Cerebellar nuclear complex (tissue), 1 donor: Measurements from ENCODE around the gene RASL10A.

Experiments
- DNase-seq, 2 experiments: peaks; one replicate each; lab custom pipeline; 2025; lab: John Stamatoyannopoulos, UW

Gene RASL10A

DNA sequence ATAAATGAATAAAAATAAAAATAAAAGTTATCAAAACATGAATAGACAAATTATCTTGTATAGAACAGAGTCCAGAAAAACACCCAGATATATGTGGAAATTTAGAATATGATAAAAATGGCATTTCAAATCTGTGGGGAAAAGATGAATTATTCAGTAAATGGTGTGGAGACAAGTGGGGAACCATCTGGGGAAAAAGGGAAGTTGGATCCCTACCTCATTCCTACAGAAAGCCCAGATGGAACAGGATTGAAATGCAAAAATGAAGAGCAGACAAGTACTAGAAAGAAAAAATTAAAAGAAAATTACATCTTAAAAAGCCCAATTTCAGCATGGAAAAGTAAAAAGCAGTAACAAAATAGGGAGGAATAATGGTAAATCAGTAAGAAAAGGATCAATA is 8.1 kb upstream of the RASL10A start:
- DNase-seq: no peak

DNA sequence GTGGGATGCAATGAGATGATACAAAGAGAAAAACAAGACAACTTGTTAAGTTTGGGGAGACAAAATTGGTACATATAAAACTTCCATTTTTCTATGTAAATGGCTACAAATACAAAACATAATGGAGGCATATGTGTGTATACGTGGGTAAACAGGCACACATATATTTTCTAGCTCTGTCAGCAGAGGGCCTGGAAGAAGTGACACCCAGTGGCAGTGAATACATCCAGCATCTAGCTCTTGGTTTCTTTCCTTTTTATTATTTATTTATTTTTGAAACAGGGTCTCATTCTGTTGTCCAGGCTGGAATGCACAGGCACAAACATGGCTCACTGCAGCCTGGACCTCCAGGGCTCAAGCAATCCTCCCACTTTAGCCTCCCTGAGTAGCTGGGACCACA is 5.0 kb upstream of the RASL10A start:
- DNase-seq: no peak

DNA sequence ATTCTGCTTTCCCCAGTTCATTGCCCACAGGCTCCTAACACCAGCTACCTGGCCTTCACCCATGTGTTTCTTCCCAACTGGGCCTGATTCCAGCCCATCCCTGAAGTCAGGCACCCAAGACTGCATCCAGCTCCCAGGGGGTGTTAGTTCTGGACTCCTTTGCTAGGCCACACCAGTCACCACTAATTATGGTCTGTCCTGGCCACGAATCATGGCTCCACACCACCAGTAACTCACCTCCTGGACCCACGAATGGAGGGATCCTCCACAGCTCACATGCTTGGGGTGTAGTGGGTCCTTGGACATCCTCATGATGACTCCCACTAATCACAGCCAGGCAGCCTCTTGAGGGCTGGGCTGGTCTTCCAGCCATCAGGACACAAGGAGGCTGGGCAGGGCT is 3.6 kb upstream of the RASL10A start:
- DNase-seq: no peak

DNA sequence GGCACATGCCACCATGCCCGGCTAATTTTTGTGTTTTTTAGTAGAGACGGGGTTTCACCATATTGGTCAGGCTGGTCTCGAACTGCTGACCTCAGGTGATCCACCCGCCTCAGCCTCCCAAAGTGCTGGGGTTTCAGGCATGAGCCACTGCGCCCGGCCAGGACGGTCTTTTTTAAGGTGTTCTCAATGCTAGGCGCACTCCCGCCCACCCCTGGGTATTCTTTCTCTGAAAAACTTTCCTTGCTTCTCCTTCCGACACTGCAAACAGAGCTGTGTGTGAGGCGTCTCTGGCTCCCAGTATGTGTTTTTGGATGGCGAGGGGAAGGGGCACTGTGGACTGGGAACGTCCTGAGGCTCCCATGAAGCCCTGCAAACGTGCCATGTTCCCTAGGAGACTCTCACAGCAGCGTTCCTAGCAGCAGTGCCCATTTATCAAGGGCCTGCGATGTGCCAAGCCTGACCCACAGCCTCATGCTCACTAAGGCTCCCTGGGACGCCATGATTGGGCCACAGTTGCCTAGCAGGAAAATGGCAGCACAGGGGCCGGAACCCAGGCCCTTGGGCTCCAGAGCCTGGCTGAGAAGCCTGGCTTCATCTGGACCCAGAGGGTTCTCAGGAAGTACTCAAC is 2.4 kb upstream of the RASL10A start:
- DNase-seq: no peak

DNA sequence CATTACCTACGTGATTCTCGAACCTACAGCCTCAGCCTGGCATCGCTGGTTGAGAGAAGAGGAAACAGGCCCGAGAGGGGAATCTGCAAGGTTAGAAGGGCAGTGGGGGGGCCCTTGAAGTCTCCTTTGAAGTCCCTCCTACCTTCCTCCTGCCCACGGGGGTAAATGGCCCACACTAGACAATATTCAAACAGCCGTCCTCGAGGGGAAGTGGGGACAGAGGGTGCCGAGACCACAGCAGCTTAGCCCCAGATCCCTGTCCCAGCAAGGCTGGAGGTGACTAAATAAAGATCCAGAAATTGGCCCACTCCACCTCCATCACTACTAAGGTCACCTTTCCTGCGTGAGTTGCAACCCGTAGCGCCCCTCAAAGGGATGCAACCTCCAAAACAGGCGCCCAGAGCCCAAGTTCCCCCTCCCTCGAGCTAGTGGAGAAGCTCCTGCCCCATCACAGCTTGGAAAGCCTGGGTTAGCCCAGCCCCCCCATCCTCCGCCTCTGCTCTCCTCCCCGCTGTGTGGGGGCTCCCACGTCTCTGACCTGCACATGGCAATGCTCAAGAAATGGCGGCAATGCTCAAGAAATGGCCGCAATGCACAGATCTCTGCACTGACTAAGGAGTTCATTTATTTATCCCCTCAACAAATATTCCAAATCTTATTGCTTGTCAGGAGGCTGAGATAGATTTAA is 788 bp upstream of the RASL10A start:
- no peak for DNase-seq

DNA sequence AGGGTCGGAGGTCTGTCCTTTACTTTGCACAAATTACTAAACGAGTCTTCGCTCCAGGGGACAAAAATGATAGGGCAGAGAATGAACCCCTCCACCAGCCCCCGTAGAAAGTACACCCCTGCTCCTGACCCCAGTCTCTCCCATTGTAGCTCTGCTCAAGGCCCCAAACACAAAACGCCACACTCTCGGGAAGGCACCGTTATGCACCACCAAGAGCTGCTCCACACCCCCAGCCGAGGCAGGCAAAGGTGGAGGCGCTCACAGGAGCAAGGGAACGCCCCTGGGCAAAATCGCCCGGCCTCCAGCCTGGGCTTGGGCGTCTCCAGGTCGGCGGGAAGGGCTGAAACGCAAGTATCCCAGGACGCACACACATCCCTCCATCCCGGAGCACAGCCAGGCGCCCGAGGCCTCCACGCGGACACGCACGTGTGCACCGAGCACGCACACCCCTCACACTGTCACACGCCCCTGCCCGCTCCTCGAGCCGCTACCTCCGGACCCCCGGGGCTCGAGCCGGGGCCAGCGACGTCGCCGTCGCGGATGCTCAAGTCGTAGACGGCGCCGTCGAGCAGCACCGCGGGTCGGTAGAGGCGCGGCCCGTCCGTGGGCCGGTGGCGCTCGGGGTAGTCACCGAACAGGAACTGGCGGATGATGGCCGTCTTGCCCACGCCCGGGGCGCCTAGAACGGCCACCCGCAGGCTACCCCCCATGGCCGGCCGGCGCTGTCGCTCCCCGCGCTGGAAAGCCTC is 786 bp downstream of the RASL10A start:
- DNase-seq: no peak

DNA sequence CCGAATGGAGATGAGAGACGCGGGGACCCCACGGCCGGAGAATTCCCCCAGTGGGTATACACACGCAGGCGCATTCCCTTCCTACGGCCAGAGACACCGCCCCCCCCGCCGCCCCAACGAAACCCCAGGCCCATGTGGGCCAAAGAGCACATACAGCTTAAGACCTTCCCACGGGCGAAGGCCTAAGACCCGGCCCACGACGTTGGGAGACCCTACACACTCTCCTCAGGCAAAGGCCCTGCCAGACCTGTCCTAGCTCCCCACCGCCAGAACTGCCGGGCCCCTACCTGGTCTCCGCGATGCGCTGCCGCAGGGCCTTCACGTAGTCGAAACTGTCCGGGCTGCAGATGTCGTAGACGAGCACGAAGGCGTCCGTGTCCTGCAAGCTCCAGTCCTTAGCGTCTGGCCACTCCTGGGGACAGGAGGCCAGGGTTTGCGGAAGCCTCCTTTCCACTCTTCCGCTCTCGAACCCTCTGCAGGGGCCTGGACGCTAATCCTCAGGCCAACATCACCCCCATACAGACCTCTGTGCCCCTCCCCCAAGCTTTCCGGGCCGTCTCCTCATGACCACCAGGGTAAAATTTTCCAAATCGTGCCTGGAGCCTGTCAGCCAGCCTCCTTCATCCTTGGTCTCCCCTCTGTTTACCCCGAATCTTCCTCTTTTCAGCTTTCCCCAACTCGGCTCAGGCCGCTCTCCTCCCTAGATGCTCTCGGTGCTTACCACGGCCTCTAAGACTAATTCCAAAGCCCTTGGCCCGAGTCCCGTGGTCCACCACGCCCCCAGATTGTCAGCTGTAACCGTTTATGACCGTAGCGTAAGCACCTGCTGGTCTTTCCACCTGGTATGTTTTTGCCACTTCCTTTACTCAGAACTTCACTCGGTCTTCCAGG is 1.7 kb downstream of the RASL10A start:
- no peak for DNase-seq

DNA sequence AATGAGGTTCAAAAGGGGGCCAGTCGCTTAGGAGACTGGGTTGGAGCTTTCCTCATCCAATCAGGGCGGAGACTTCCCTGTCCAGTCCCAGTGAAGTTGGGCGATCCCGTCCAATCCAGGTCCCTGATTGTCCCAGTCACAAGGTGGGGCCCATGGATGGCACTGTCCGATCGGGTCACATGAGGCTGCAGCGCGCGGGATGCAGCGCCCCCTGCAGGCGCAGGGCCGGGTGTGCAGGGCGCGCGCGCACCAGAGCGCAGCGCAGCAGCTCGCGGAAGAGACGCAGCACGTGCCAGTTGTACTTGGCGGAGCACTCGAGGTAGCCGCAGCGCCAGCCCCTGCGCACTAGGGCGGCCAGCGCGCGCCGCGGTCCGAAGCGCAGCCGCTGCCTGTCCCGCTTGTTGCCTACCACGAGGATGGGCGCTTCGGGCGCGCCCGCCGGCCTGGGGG is 2.3 kb downstream of the RASL10A start:
- DNase-seq: no peak

DNA sequence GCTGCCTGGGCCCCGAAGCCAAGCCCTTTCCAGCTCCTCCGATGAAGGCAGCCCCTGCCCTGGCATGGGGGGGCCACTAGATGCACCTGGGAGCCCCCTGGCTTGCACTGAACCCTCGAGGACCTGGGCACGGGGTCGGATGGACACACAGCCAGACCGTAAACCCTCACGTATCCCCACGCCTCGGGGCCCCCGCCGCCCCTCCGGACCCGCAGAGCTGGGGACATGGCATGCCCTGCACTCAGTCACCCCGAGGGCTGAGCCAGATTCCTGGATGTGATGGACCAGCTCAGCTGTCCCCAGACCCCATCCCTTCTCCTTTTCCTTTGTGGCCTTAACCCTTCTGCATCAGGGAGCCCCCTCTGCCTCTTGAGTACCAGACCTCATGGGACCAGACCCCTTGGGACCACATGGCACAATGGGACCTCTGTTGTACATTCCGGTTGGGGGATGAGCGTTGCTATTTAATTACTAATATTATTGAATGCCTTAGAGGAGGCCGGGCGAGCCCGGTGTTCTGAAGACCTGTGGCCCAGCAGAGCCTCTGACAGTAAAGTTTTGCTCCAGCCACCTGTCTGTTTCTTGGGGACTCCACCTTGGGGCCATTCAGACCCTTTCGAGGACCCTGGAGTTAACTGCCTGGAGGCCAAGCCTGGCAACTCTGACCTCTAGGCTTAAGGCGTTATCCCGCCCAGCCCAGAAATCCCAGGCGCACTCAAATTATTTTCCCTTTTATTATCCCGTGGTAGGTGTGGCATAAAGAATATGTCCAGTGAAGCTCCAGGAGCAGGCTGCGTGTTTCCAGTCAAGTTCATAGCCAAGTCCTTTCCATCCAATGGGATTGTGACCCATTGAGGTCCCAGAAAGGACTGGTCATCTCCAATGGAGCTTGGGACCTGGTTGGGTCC is 3.0 kb downstream of the RASL10A start:
- DNase-seq: no peak

DNA sequence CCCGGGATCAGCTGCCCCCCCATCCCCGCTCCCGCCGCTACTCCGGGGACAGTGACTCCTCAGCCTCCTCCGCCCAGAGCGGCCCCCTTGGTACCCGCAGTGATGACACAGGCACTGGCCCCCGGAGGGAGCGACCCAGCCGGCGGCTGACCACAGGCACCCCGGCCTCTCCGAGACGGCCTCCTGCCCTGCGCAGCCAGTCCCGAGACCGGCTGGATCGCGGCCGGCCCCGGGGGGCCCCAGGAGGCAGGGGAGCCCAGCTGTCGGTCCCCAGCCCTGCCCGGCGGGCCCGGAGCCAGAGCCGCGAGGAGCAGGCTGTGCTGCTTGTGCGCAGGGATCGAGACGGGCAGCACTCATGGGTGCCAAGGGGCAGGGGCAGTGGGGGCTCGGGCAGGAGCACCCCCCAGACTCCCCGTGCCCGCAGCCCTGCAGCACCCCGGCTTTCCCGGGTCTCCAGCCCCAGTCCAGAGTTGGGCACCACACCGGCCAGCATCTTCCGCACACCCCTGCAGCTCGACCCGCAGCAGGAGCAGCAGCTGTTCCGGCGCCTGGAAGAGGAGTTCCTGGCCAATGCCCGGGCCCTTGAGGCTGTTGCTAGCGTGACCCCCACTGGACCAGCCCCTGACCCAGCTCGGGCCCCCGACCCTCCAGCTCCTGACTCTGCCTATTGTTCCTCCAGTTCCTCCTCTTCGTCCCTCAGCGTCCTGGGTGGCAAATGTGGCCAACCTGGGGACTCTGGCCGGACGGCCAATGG is 3.9 kb downstream of the RASL10A start:
- DNase-seq: no peak

DNA sequence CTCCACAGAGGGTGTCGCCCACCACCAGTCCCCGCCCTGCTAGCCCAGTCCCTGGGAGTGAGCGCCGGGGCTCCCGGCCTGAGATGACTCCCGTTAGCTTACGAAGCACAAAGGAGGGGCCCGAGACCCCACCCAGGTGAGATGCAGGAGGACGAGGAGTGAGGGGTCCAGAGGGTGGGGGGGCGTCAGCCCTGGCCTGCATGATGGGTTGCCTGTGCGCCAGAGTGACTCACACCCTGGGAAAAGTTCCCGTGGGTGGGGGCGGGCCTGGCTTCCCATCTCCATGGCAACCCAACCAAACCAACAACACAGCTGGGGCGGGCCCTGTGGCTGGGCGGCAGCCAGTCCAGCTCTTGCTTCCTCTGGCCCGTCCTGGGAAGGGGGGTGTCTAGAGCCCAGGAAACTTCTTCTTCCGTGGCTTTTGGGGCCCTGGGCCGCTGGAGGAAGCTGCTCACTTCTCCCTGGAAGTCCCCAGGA is 4.6 kb downstream of the RASL10A start:
- no peak for DNase-seq

DNA sequence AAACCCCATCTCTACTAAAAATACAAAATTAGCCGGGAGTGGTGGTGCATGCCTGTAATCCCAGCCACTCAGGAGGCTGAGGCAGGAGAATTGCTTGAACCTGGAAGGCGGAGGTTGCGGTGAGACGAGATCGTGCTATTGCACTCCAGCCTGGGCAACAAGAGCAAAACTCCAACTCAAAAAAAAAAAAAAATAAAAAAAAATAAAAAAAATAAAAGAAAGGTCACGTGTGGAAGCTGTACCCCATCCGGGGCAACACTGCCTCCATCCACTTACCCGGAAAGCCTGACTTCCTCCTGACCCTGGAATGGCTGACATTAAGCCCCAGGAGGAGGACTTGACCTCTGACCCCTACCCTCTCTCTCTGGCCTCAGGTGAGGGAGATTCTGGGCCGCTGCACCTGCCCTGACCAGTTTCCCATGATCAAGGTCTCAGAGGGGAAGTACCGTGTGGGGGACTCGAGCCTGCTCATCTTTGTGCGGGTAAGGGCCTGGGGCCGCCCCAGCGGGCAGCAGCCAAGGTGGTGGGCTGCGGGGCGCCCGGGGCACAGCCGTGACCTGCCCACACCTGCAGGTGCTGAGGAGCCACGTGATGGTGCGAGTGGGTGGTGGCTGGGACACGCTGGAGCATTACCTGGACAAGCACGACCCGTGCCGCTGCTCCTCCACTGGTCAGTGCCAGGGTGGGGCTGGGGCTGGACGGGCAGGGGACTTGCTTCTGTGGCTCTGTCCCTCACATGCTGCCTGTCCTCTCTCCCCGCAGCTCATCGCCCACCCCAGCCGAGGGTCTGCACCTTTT is 5.2 kb downstream of the RASL10A start:
- DNase-seq: no peak

DNA sequence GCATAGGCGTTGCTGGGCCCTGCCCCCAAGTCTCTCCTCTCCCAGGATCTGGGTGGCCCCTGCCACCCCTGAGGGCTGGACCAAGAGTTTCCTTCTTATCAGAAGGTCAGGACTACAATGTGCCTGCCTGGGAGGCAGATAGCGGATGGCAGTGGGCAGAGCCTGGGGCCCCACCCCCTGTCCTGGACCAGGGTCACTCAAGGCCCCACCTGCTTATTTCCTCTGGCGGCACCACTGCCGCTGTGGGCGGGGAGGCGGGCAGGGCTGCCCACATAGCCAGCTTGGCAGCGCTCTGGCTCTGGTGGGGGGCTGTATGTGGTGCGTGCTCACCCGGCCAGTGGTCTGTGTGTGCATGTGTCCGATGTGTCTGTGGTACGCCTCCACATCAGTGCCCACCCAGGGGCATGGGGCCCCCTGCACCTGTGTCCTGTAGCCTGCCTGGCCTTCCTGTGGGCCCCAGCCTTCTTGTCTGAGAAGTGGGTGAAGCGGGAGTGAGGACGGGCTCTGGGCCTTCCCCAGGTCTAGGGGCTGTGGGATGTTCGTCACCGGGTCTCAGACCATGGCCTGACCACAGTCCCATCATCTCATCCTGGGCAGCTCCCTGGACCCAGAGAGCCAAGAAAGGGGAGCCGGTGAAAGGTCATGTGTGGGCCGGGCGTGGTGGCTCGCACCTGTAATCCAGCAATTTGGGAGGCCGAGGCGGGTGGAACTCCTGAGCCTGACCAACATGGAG is 6.0 kb downstream of the RASL10A start:
- no peak for DNase-seq

DNA sequence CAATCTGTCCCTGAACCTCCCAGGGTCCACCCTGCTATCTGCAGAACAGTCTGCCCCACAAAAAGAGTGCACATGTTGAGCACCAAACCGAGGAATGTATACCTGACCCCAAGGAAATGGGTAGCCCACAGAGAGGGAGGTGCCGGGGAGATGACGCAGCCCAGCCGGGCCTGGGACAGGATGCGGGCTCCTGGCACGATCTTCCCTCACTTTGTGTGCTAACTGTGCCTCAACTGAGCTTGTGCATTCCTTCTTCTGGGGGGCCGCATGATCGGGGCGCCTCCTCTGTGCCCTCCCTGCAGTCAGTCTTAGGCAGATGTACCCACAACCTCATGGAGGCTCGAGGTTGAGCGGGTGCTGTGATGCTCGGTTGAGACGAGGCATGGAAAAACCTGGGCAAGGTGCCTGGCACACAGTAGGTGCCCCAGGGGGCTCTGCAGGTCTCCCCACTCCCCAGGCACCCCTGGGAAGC is 6.7 kb downstream of the RASL10A start:
- no peak for DNase-seq

DNA sequence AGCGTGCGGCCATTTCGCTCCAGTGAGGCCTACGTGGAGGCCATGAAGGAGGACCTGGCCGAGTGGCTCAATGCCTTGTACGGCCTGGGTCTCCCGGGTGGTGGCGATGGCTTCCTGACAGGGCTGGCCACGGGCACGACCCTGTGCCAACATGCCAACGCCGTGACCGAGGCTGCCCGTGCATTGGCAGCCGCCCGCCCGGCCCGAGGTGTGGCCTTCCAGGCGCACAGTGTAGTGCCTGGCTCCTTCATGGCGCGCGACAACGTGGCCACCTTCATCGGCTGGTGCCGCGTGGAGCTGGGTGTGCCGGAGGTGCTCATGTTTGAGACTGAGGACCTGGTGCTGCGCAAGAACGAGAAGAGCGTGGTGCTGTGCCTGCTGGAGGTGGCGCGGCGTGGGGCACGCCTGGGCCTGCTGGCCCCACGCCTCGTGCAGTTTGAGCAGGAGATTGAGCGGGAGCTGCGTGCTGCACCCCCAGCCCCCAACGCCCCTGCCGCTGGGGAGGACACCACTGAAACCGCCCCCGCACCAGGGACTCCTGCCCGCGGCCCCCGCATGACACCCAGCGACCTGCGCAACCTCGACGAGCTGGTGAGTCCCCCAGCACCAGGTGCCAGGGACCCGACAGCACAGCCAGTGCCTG is 7.2 kb downstream of the RASL10A start:
- no peak for DNase-seq

DNA sequence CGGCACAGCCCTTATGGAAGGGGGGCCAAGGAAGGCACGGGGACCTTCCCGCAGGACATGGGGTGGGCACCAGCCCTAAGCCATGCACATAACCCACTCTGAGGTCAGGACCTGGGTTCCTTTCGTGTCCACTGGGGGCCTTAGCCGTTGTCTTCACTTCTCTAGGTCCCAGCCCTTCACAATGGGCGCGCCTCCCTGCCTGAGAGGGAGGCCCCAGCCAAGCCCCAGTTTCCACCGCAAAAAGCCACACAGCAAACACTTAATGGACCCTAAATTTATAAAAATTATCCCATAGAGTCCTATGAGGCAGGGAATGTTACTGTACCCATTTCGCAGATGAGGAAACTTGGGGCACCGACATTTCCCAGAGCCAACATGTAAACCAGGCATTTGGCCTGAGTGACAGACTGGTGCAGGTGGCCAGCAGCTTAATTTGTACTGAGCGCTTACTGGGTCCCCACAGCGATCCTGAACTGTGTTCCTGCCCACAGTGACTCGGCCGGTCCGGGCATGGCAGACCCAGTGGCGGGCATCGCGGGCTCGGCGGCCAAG is 7.8 kb downstream of the RASL10A start:
- DNase-seq: no peak

DNA sequence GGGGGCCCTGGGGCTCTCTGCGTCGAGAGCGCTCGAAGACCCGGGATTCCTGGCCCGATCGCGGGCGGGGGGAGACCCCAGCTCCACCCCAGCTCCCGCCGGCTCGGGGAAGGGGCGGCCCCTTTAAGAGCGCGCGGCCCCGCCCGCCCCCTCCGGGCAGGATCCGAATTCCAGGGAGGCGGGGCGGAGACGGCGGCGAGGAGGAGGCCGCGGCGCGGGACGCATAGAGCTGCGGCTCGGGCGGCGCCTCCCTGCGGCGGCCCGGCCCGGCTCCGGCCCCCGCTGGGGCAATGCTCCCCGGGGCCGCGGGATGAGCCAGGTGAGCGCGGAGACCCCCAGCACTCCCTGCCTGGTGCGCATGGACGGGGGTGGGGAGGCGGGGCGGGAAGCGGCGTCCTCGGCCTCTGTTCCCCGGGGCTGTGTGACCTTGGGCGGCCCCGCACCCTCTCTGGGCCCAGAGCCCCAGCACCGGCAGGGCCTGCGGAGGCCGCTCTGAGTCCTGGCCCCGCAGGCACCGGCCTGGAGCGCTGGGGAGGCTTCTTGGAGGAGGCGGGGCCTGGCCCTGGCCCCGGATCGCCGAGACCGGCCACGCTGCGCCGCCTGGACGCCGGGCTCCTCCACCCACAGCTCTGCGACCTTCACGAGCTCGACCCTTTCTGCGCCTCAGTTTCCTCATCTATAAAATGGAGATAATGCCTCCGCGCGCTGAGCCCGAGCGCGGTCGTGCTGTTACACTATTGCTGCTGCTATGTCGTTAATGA is 8.5 kb downstream of the RASL10A start:
- no peak for DNase-seq
